HepG2 (cell line): ENCODE measurements around the gene RBMS2. TPM values are rescaled to one million over a fixed set of nuclear protein-coding genes. Genes with fewer than 3 reads are reported as not detected.

Source experiments
- ATAC-seq: fragments of 200-7000 bp; cut with Tn5 transposase; 3 replicates; pipeline ENCODE4 v1.9.1; 2020; ENCODE audit warnings: mild to moderate bottlenecking, moderate library complexity
- BruUV-seq: library from RNA; stranded (reverse); fragments of 400-500 nt; replicated peaks from 2 replicates; lab custom pipeline; 2021; lab: Mats Ljungman, UMichigan
- CTCF ChIA-PET: fragments of 300-600 bp; formaldehyde crosslinking; extraction: SDS; loops from one replicate; lab custom pipeline; 2021; ENCODE audit warnings: low total read pairs, inconsistent platforms, low intra/inter-chr PET ratio; lab: Yijun Ruan, JAX
- POLR2A ChIA-PET: fragments of 350-600 bp; sonication (Branson Sonifier 250); formaldehyde crosslinking; loops from one replicate; lab custom pipeline; 2020; ENCODE audit warnings: antibody characterized with exemption, inconsistent platforms; lab: Yijun Ruan, JAX
- DNase-seq: peaks from one replicate; pipeline ENCODE4 v3.0.0-alpha.2; 2015; ENCODE audit warnings: low spot score
- FAIRE-seq: peaks from 3 replicates; lab custom pipeline; 2011; peaks lifted over from hg19 to GRCh38; lab: Jason Lieb, UNC
- H2AFZ ChIP-seq: one replicate; pipeline ENCODE4 v1.6.1; 2011; ENCODE audit warnings: low read length, inconsistent platforms
- H3K27ac ChIP-seq: fragments of 300-600 bp; 3 replicates; pipeline ENCODE4 v1.8.0; 2011; ENCODE audit warnings: mixed run types, mild to moderate bottlenecking, mixed read lengths, low read length, inconsistent platforms; ENCODE audit not compliant: insufficient read depth; ENCODE audit errors: extremely low read length
- H3K27me3 ChIP-seq, 2 experiments: fragments of 200-600 bp in 1 of 2; 2 replicates in 1 of 2; 3 replicates in 1 of 2; pipeline versions ENCODE4 v1.6.0 to v1.8.0; 2011; ENCODE audit warnings: low read length in 2 of 2, mild to moderate bottlenecking in 2 of 2, moderate library complexity in 2 of 2, inconsistent platforms in 1 of 2; ENCODE audit not compliant: insufficient read depth in 2 of 2, control insufficient read depth in 1 of 2
- H3K36me3 ChIP-seq, 2 experiments: fragments of 200-600 bp in 1 of 2; replicated peaks in 1 of 2; 2 replicates in 1 of 2; 3 replicates in 1 of 2; pipeline versions ENCODE4 v1.5.1 to v1.8.0; 2011; ENCODE audit warnings: low read length in 2 of 2, inconsistent platforms in 1 of 2; ENCODE audit not compliant: insufficient read depth in 2 of 2, control insufficient read depth in 1 of 2
- H3K4me1 ChIP-seq: 2 replicates; pipeline ENCODE4 v1.5.1; 2012; ENCODE audit warnings: low read length, inconsistent platforms; ENCODE audit not compliant: insufficient read depth
- H3K4me2 ChIP-seq: 2 replicates; pipeline ENCODE4 v1.6.0; 2011; ENCODE audit warnings: low read depth, low read length, inconsistent platforms
- H3K4me3 ChIP-seq, 3 experiments: fragments of 200-600 bp in 1 of 3; sonication (generic), shearing (Covaris generic) in 1 of 3; replicated peaks in 1 of 3; 2 replicates each; pipeline ENCODE4 v1.5.1; 2011 to 2016; ENCODE audit warnings: low read length in 3 of 3, inconsistent platforms in 2 of 3, low read depth in 2 of 3, mild to moderate bottlenecking in 2 of 3, control low read depth in 1 of 3, mixed read lengths in 1 of 3; ENCODE audit not compliant: insufficient read depth in 1 of 3
- H3K79me2 ChIP-seq: one replicate; pipeline ENCODE4 v1.6.1; 2011; ENCODE audit warnings: low read length, inconsistent platforms; ENCODE audit not compliant: insufficient read depth
- H3K9ac ChIP-seq: 2 replicates; pipeline ENCODE4 v1.6.0; 2011; ENCODE audit warnings: mild to moderate bottlenecking, low read depth, low read length, inconsistent platforms; ENCODE audit not compliant: insufficient read depth
- H3K9me3 ChIP-seq: 2 replicates; pipeline ENCODE4 v1.5.1; 2012; ENCODE audit warnings: mild to moderate bottlenecking, low read length
- H4K20me1 ChIP-seq: 2 replicates; pipeline ENCODE4 v1.6.0; 2011; ENCODE audit warnings: inconsistent platforms, mild to moderate bottlenecking, low read length, moderate library complexity; ENCODE audit not compliant: insufficient read depth
- ATAD3A ChIP-seq: sonication (generic); formaldehyde crosslinking; IDR thresholded peaks from 2 replicates; pipeline ENCODE4 v1.4.0; 2020; ENCODE audit warnings: missing genetic modification reagents
- CHCHD3 ChIP-seq: sonication (generic); formaldehyde crosslinking; IDR thresholded peaks from 2 replicates; pipeline ENCODE4 v1.8.0; 2022; ENCODE audit warnings: mild to moderate bottlenecking, missing genetic modification reagents, moderate library complexity
- FOSL2 ChIP-seq: sonication (generic); formaldehyde crosslinking; IDR thresholded peaks from 2 replicates; pipeline ENCODE4 v1.4.0; 2020; ENCODE audit warnings: missing genetic modification reagents
- HOXA5 ChIP-seq: sonication (generic); formaldehyde crosslinking; IDR thresholded peaks from 2 replicates; pipeline ENCODE4 v1.4.0; 2020; ENCODE audit warnings: missing genetic modification reagents
- KDM6A ChIP-seq: IDR thresholded peaks from 2 replicates; pipeline ENCODE4 v1.6.1; 2016; ENCODE audit warnings: low read depth
- MAFF ChIP-seq: IDR thresholded peaks from 2 replicates; pipeline ENCODE4 v1.6.1; 2011; ENCODE audit warnings: low read depth, low read length, improper control_type of control experiment
- MAFK ChIP-seq, 2 experiments: IDR thresholded peaks in 1 of 2; conservative IDR thresholded peaks in 1 of 2; 2 replicates each; pipeline ENCODE4 v1.6.1; 2011; ENCODE audit warnings: improper control_type of control experiment in 2 of 2, low read length in 2 of 2
- MLX ChIP-seq: IDR thresholded peaks from 2 replicates; pipeline ENCODE4 v1.6.1; 2016
- PCBP2 ChIP-seq: fragments of 200-400 bp; formaldehyde crosslinking; optimal IDR thresholded peaks from 2 replicates; pipeline ENCODE3; 2018; ENCODE audit warnings: low read length, low read depth; ENCODE audit not compliant: poor library complexity, severe bottlenecking
- TMF1 ChIP-seq: sonication (generic); formaldehyde crosslinking; IDR thresholded peaks from 2 replicates; pipeline ENCODE4 v1.8.1; 2022; ENCODE audit warnings: low read depth, missing genetic modification reagents
- ZFP90 ChIP-seq: sonication (generic); formaldehyde crosslinking; IDR thresholded peaks from 2 replicates; pipeline ENCODE4 v1.8.0; 2022; ENCODE audit warnings: missing genetic modification reagents, mild to moderate bottlenecking, inconsistent platforms, borderline replicate concordance
- ZKSCAN1 ChIP-seq: fragments of 150-350 bp; IDR thresholded peaks from 2 replicates; pipeline ENCODE4 v1.6.1; 2014; ENCODE audit warnings: low read length
- ZNF17 ChIP-seq: sonication (generic); formaldehyde crosslinking; IDR thresholded peaks from 2 replicates; pipeline ENCODE4 v1.5.0; 2020; ENCODE audit warnings: mild to moderate bottlenecking, missing genetic modification reagents
- ZNF234 ChIP-seq: sonication (generic); formaldehyde crosslinking; conservative IDR thresholded peaks from 2 replicates; pipeline ENCODE4 v1.5.1; 2020; ENCODE audit warnings: mild to moderate bottlenecking, missing genetic modification reagents
- ZNF563 ChIP-seq: sonication (generic); formaldehyde crosslinking; IDR thresholded peaks from 2 replicates; pipeline ENCODE4 v1.8.0; 2022; ENCODE audit warnings: mild to moderate bottlenecking, moderate library complexity, missing genetic modification reagents
- ZNF607 ChIP-seq: sonication (generic); formaldehyde crosslinking; IDR thresholded peaks from 2 replicates; pipeline ENCODE4 v1.5.1; 2020; ENCODE audit warnings: missing genetic modification reagents, mild to moderate bottlenecking, borderline replicate concordance
- ZNF615 ChIP-seq: sonication (generic); formaldehyde crosslinking; IDR thresholded peaks from 2 replicates; pipeline ENCODE4 v1.5.0; 2020; ENCODE audit warnings: mild to moderate bottlenecking, missing genetic modification reagents, borderline replicate concordance
- ZNF672 ChIP-seq: sonication (generic); formaldehyde crosslinking; IDR thresholded peaks from 2 replicates; pipeline ENCODE4 v1.8.1; 2022; ENCODE audit warnings: missing genetic modification reagents
- ZNF816 ChIP-seq: sonication (generic); formaldehyde crosslinking; IDR thresholded peaks from 2 replicates; pipeline ENCODE4 v1.8.0; 2022; ENCODE audit warnings: missing genetic modification reagents, mild to moderate bottlenecking, borderline replicate concordance
- WGBS: methylation state at CpG from one replicate; pipeline ENCODE4 v1.1.6; 2017; ENCODE audit warnings: low lambda C conversion rate; 5-methylcytosine and 5-hydroxymethylcytosine counted together
- in situ Hi-C: cut with HindIII; loops from 2 replicates; pipeline ENCODE4 v1.10.0; 2017; ENCODE audit warnings: low pct_unique_long_range_greater_than_20kb; ENCODE audit not compliant: extremely low pct_ligation_motif_present
- intact Hi-C: fragments of 100-400 bp; cut with micrococcal nuclease; formaldehyde crosslinking; loops from one replicate; pipeline ENCODE4 v1.10.0; 2022; ENCODE audit not compliant: unreplicated experiment
- polyA plus RNA-seq, 8 experiments: library from polyadenylated mRNA; depleted of rRNA in 3 of 8; stranded (reverse) in 7 of 8; unstranded in 1 of 8; fragments of >200 nt; fragmentation: Illumina TruSeq in 4 of 8; extraction: Trizol in 4 of 8; gene quantifications; 2 replicates each; pipeline versions ENCODE4 v1.2.1 to v1.2.3, GENCODE V29; 2011 to 2016; ENCODE audit warnings: low read depth in 4 of 8, missing spikeins in 1 of 8, mixed read lengths in 1 of 8; ENCODE audit not compliant: insufficient read depth in 1 of 8
- total RNA-seq, 5 experiments: library from RNA; depleted of rRNA; stranded (reverse); fragments of >200 nt; fragmentation: Illumina TruSeq; extraction: Trizol; gene quantifications; 2 replicates each; pipeline ENCODE4 v1.2.3, GENCODE V29; 2016; ENCODE audit warnings: low read depth in 1 of 5
- TF ChIP-seq, protein P1 (sequence below): sonication (generic); formaldehyde crosslinking; IDR thresholded peaks from 2 replicates; pipeline ENCODE4 v1.4.0; 2020; ENCODE audit warnings: missing genetic modification reagents; ENCODE audit errors: not compliant biosample characterization

RBMS2 gene
- total and polyA plus RNA-seq, 2 of the 13 experiments (the other 11 are each of a cell fraction or from before 2014, with no cell fraction given), result 0.53 to 7.4 TPM

GRCh38 chr12:56542164-56542563, 20.5 kb downstream of the RBMS2 start:
- no peak for FAIRE-seq
- POLR2A ChIA-PET, result no interaction called here

GRCh38 chr12:56545023-56545604, 23.5 kb downstream of the RBMS2 start:
- WGBS, result 87% methylated on average over 3 of the region's 3 CpGs
- Histone ChIP-seq H3K9ac (no peak overlapping the region), H4K20me1 (no peaks in the 10 kb centered on the region), H3K9me3 (no peaks in the 10 kb centered on the region), H2AFZ (no peak overlapping the region), H3K4me1 (no peaks in the 10 kb centered on the region), H3K4me3 (no peak overlapping the region), H3K36me3 (no peaks in the 10 kb centered on the region), H3K4me2 (no peak overlapping the region), H3K27ac (no peak overlapping the region), H3K79me2 (no peaks in the 10 kb centered on the region), H3K27me3 (no peaks in the 10 kb centered on the region)
- intact Hi-C loops, result no loop called here
- FAIRE-seq (no peak), ATAC-seq (no peak), DNase-seq (no peak)
- CTCF ChIA-PET, result no interaction called here
- BruUV-seq, result no TSS peak
- in situ Hi-C loops, result no loop called here
- POLR2A ChIA-PET, result no interaction called here
- TF ChIP-seq ZFP90 (CRISPR knock-in tag), result no peak
- no peak for TF ChIP-seq TMF1 (CRISPR knock-in tag)
- TF ChIP-seq FOSL2 (CRISPR knock-in tag), result no peak
- no peak for TF ChIP-seq KDM6A
- no peak for TF ChIP-seq ATAD3A (CRISPR knock-in tag)
- no peak for TF ChIP-seq ZNF234 (CRISPR knock-in tag)
- no peak for TF ChIP-seq ZNF17
- no peak for TF ChIP-seq MLX (CRISPR knock-in tag)
- no peak for TF ChIP-seq ZNF816
- TF ChIP-seq CHCHD3, result no peak
- TF ChIP-seq PCBP2, result no peak
- no peak for TF ChIP-seq ZKSCAN1
- no peak for TF ChIP-seq ZNF672 (CRISPR knock-in tag)
- TF ChIP-seq ZNF563 (CRISPR knock-in tag), result no peak

More at GRCh38 chr12:56542164-56542563, 20.5 kb downstream of the RBMS2 start:
- H4K20me1 ChIP-seq, result no peaks in the 10 kb centered on the region
- WGBS, result 90% methylated on average over 4 of the region's 4 CpGs
- no peak overlapping the region for H3K4me3 ChIP-seq
- in situ Hi-C loops, result no loop called here
- H3K27ac ChIP-seq, result no peak overlapping the region
- no peak overlapping the region for H3K4me2 ChIP-seq
- no TSS peak for BruUV-seq
- H3K36me3 ChIP-seq, result no peaks in the 10 kb centered on the region
- peaks cover 2% of the 10 kb centered on the region; the same call in 1 of the 2 replicates for H3K4me1 ChIP-seq
- no peaks in the 10 kb centered on the region for H3K79me2 ChIP-seq
- DNase-seq (no peak), ATAC-seq (no peak)
- TF ChIP-seq ZNF607 (CRISPR knock-in tag) (no peak), MAFK (conservative IDR thresholded peaks at IDR 0.05 in 1 of 2, IDR thresholded peaks at IDR 0.05 in 1 of 2; ENCODE audit: low read length in 2 of 2) (peak; percentile 44 to 63; a peak in 3 of 4 replicates), HOXA5 (CRISPR knock-in tag) (no peak), MAFF (0 out of 2 replicates have a peak, but pooled peaks have one; percentile 38), ZNF615 (no peak)
- TF ChIP-seq, protein P1, sequence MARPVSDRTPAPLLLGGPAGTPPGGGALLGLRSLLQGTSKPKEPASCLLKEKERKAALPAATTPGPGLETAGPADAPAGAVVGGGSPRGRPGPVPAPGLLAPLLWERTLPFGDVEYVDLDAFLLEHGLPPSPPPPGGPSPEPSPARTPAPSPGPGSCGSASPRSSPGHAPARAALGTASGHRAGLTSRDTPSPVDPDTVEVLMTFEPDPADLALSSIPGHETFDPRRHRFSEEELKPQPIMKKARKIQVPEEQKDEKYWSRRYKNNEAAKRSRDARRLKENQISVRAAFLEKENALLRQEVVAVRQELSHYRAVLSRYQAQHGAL (CRISPR knock-in tag), result no peak
- H3K9me3 ChIP-seq, result no peaks in the 10 kb centered on the region
- H3K27me3 ChIP-seq, result no peaks in the 10 kb centered on the region; a peak in 1 of 5 replicates
- H2AFZ ChIP-seq, result no peak overlapping the region
- H3K9ac ChIP-seq, result no peak overlapping the region
- CTCF ChIA-PET, result no interaction called here
- intact Hi-C loops, result no loop called here
